NT2/D1 (cell line): ENCODE results near the gene CD28.

ENCODE experiments used
- SUZ12 ChIP-seq: IDR thresholded peaks from 2 replicates; pipeline ENCODE4 v1.6.1; 2011; ENCODE audit not compliant: insufficient read length, insufficient read depth; ENCODE audit errors: extremely low read depth
- YY1 ChIP-seq: IDR thresholded peaks from 2 replicates; pipeline ENCODE4 v1.6.1; 2011; ENCODE audit not compliant: insufficient read length, insufficient read depth
- ZNF274 ChIP-seq: IDR thresholded peaks from 2 replicates; pipeline ENCODE4 v1.6.1; 2011; ENCODE audit warnings: mild to moderate bottlenecking, low read depth, low read length

GRCh38 chr2:203730883-203731282 lies 24.4 kb downstream of the CD28 start:
- TF ChIP-seq YY1 (no peak), ZNF274 (no peak), SUZ12 (no peak)
